MM.1S (cell line): ENCODE results near the gene TMEM17.

Experiments used
- CTCF ChIP-seq: fragments of 300-600 bp; sonication (generic); IDR thresholded peaks from 2 replicates; pipeline ENCODE4 v1.5.1; 2016; ENCODE audit warnings: antibody characterized with exemption, low read length, mixed read lengths
- EZH2 ChIP-seq: fragments of 300-600 bp; sonication (generic); optimal IDR thresholded peaks from 2 replicates; pipeline ENCODE3; 2017; ENCODE audit warnings: low read depth, mild to moderate bottlenecking, antibody characterized with exemption, low read length, mixed read lengths
- EZH2phosphoT487 ChIP-seq: fragments of 300-600 bp; sonication (generic); IDR thresholded peaks from 2 replicates; pipeline ENCODE4 v1.6.1; 2018; ENCODE audit warnings: antibody characterized with exemption, low read length

GRCh38 chr2:62524293-62524941, 18.4 kb upstream of the TMEM17 start:
- TF ChIP-seq CTCF (no peak), EZH2phosphoT487 (no peak), EZH2 (no peak)
